HEK293 (cell line): ENCODE results near the gene SPEG.

Experiments
- CTCF ChIA-PET: fragments of 350-600 bp; formaldehyde crosslinking; extraction: SDS; loops from one replicate; lab custom pipeline; 2021; ENCODE audit warnings: antibody characterized with exemption; lab: Yijun Ruan, JAX
- POLR2A ChIA-PET: fragments of 300-600 bp; formaldehyde crosslinking; extraction: SDS; loops from one replicate; lab custom pipeline; 2020; ENCODE audit warnings: antibody characterized with exemption, inconsistent platforms; lab: Yijun Ruan, JAX
- H3K27ac ChIP-seq: fragments of 200-500 bp; sonication (Bioruptor generic); 2 replicates; pipeline ENCODE4 v1.5.1; 2014; ENCODE audit warnings: low read depth, low read length, control low read depth, inconsistent platforms; ENCODE audit errors: extremely low read depth
- H3K36me3 ChIP-seq, 2 experiments: fragments of 200-500 bp in 1 of 2; sonication (Bioruptor generic) in 1 of 2; 1 replicate in 1 of 2; 2 replicates in 1 of 2; pipeline ENCODE4 v1.5.1; 2014 to 2017; ENCODE audit warnings: inconsistent platforms in 2 of 2, low read length in 2 of 2; ENCODE audit not compliant: control insufficient read depth in 2 of 2, insufficient read depth in 1 of 2
- H3K4me1 ChIP-seq: fragments of 200-500 bp; sonication (Bioruptor generic); 2 replicates; pipeline ENCODE4 v1.5.1; 2014; ENCODE audit warnings: mild to moderate bottlenecking, low read length, inconsistent platforms; ENCODE audit not compliant: control insufficient read depth, insufficient read depth
- H3K4me3 ChIP-seq: 2 replicates; pipeline ENCODE4 v1.5.1; 2011; ENCODE audit warnings: low read depth, mild to moderate bottlenecking, control low read depth, low read length, moderate library complexity
- H3K9me3 ChIP-seq: fragments of 200-500 bp; sonication (Bioruptor generic); 2 replicates; pipeline ENCODE4 v1.5.1; 2014; ENCODE audit warnings: low read depth, low read length, inconsistent platforms; ENCODE audit not compliant: control insufficient read depth, insufficient read depth
- GLIS1 ChIP-seq: fragments of 450-650 bp; formaldehyde crosslinking; IDR thresholded peaks from 2 replicates; pipeline ENCODE4 v1.5.1; 2016; ENCODE audit warnings: missing biosample characterization, missing genetic modification characterization
- OSR2 ChIP-seq: fragments of 450-650 bp; formaldehyde crosslinking; IDR thresholded peaks from 2 replicates; pipeline ENCODE4 v1.5.1; 2016; ENCODE audit warnings: missing biosample characterization, missing genetic modification characterization
- PRDM10 ChIP-seq: fragments of 450-650 bp; formaldehyde crosslinking; IDR thresholded peaks from 2 replicates; pipeline ENCODE4 v1.5.1; 2016; ENCODE audit warnings: missing biosample characterization, missing genetic modification characterization
- SCRT2 ChIP-seq: fragments of 450-650 bp; formaldehyde crosslinking; IDR thresholded peaks from 2 replicates; pipeline ENCODE4 v1.5.1; 2016; ENCODE audit warnings: missing biosample characterization, missing genetic modification characterization
- WT1 ChIP-seq: fragments of 450-650 bp; formaldehyde crosslinking; IDR thresholded peaks from 2 replicates; pipeline ENCODE4 v1.5.1; 2016; ENCODE audit warnings: missing biosample characterization, missing genetic modification characterization
- ZFP3 ChIP-seq: fragments of 450-650 bp; formaldehyde crosslinking; IDR thresholded peaks from 2 replicates; pipeline ENCODE4 v1.5.1; 2016; ENCODE audit warnings: low read depth, missing biosample characterization, missing genetic modification characterization
- ZIC2 ChIP-seq: fragments of 450-650 bp; formaldehyde crosslinking; IDR thresholded peaks from 2 replicates; pipeline ENCODE4 v1.5.1; 2016; ENCODE audit warnings: missing biosample characterization, missing genetic modification characterization
- ZNF132 ChIP-seq: fragments of 450-650 bp; formaldehyde crosslinking; IDR thresholded peaks from 2 replicates; pipeline ENCODE4 v1.5.1; 2017; ENCODE audit warnings: missing biosample characterization, missing genetic modification characterization, borderline replicate concordance
- ZNF354C ChIP-seq: fragments of 450-650 bp; formaldehyde crosslinking; IDR thresholded peaks from 2 replicates; pipeline ENCODE4 v1.5.1; 2016; ENCODE audit warnings: missing biosample characterization, missing genetic modification characterization, low read depth, borderline replicate concordance
- ZNF391 ChIP-seq: fragments of 450-650 bp; formaldehyde crosslinking; IDR thresholded peaks from 2 replicates; pipeline ENCODE4 v1.5.1; 2016; ENCODE audit warnings: low read depth, missing biosample characterization, missing genetic modification characterization, borderline replicate concordance
- ZNF529 ChIP-seq: fragments of 450-650 bp; formaldehyde crosslinking; IDR thresholded peaks from 2 replicates; pipeline ENCODE4 v1.5.1; 2017; ENCODE audit warnings: missing genetic modification characterization, missing biosample characterization; ENCODE audit not compliant: insufficient replicate concordance
- ZNF561 ChIP-seq: fragments of 450-650 bp; IDR thresholded peaks from 2 replicates; pipeline ENCODE4 v1.5.1; 2018; ENCODE audit warnings: missing biosample characterization, missing genetic modification characterization, borderline replicate concordance
- ZNF791 ChIP-seq: fragments of 450-650 bp; formaldehyde crosslinking; IDR thresholded peaks from 2 replicates; pipeline ENCODE4 v1.5.1; 2016; ENCODE audit warnings: missing biosample characterization, missing genetic modification characterization
- ZNF830 ChIP-seq: fragments of 450-650 bp; IDR thresholded peaks from 2 replicates; pipeline ENCODE4 v1.5.0; 2018; ENCODE audit warnings: missing biosample characterization, missing genetic modification characterization, low read depth, mild to moderate bottlenecking, moderate library complexity
- ZNF837 ChIP-seq: fragments of 450-650 bp; formaldehyde crosslinking; IDR thresholded peaks from 2 replicates; pipeline ENCODE4 v1.5.1; 2016; ENCODE audit warnings: missing biosample characterization, missing genetic modification characterization
- ZXDB ChIP-seq: fragments of 450-650 bp; formaldehyde crosslinking; IDR thresholded peaks from 2 replicates; pipeline ENCODE4 v1.5.1; 2016; ENCODE audit warnings: missing biosample characterization, missing genetic modification characterization
- TF ChIP-seq, protein P1 (sequence below): fragments of 450-650 bp; formaldehyde crosslinking; IDR thresholded peaks from 2 replicates; pipeline ENCODE4 v1.5.1; 2016; ENCODE audit warnings: missing biosample characterization, missing genetic modification characterization

SPEG gene

DNA sequence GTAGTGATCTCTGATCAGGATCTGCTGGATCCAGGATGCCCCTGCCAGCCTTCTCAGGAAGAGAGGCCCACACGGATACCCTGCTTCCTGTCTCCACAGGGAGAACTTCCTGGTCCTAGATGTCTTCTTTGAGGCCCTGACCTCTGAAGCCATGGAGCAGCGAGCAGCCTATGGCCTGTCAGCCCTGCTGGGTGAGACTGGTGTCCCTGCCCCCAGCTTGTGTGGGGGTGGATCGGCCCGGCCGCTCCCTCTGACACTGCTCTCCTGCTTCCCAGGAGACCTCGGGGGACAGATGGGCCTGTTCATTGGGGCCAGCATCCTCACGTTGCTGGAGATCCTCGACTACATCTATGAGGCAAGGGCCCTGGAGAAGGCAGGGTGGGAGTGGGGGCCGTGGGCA, 102.3 kb downstream of the SPEG start (continued):
- no peak for TF ChIP-seq OSR2 (tag by site-specific recombination)
- TF ChIP-seq ZNF391 = no peak
- TF ChIP-seq ZNF561 (tag by site-specific recombination) = no peak
- no peak for TF ChIP-seq ZNF830 (tag by site-specific recombination)

- no peak overlapping the region for H3K4me3 ChIP-seq
- CTCF ChIA-PET = interaction anchor here (0.5 to 4.2 kb wide), 8 partner anchors 7 to 319 kb away, joined by 3 to 68 read pairs (median 4); no protein-coding TSS in a partner anchor
- no peak for TF ChIP-seq ZNF354C (tag by site-specific recombination)
- no peak for TF ChIP-seq ZNF791
- peak; percentile 85 for TF ChIP-seq PRDM10 (tag by site-specific recombination)
- no peak for TF ChIP-seq SCRT2 (tag by site-specific recombination)
- TF ChIP-seq WT1 (tag by site-specific recombination) = no peak
- no peak for TF ChIP-seq ZFP3 (tag by site-specific recombination)
- TF ChIP-seq ZNF830 (tag by site-specific recombination) = no peak
- TF ChIP-seq ZXDB (tag by site-specific recombination) = no peak
- no peak for TF ChIP-seq ZNF132
- TF ChIP-seq ZNF529 = no peak
- TF ChIP-seq GLIS1 (tag by site-specific recombination) = peak; percentile 89
- TF ChIP-seq, protein P1, sequence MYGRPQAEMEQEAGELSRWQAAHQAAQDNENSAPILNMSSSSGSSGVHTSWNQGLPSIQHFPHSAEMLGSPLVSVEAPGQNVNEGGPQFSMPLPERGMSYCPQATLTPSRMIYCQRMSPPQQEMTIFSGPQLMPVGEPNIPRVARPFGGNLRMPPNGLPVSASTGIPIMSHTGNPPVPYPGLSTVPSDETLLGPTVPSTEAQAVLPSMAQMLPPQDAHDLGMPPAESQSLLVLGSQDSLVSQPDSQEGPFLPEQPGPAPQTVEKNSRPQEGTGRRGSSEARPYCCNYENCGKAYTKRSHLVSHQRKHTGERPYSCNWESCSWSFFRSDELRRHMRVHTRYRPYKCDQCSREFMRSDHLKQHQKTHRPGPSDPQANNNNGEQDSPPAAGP (tag by site-specific recombination) = peak; percentile 62; the same call in 1 of the 2 replicates
- peak; percentile 90 for TF ChIP-seq ZIC2 (tag by site-specific recombination)
- TF ChIP-seq, all 188 proteins: peak for 4
These were observed 103.2 kb downstream of the SPEG start for GRCh38 chr2:219537657-219538488.

GRCh38 chr2:219538504-219538951, 103.9 kb downstream of the SPEG start:
- Histone ChIP-seq H3K4me1 (no peaks in the 10 kb centered on the region), H3K36me3 (peaks cover 0 to 32% of the 10 kb centered on the region in 2 experiments; a peak in 1 of 3 replicates), H3K27ac (no peak overlapping the region), H3K9me3 (no peaks in the 10 kb centered on the region), H3K4me3 (no peak overlapping the region)
- ChIA-PET POLR2A (no interaction called here), CTCF (interaction anchor here (1.0 to 4.2 kb wide), 6 partner anchors 8 to 136 kb away, joined by 3 to 68 read pairs (median 4); no protein-coding TSS in a partner anchor)
- peak; percentile 52 for TF ChIP-seq ZIC2 (tag by site-specific recombination)
- TF ChIP-seq ZNF837 (tag by site-specific recombination) = no peak

More at GRCh38 chr2:219537657-219538488, 103.2 kb downstream of the SPEG start:
- H3K4me1 ChIP-seq = no peaks in the 10 kb centered on the region
- H3K27ac ChIP-seq = no peak overlapping the region
- no peaks in the 10 kb centered on the region for H3K9me3 ChIP-seq
- POLR2A ChIA-PET = no interaction called here
- H3K36me3 ChIP-seq = peaks cover 0 to 32% of the 10 kb centered on the region in 2 experiments; a peak in 1 of 3 replicates
